NCI-H748 (cell line): ENCODE results near the gene FAAP20.
A peak's percentile ranks its signal among the peaks of the same experiment; 100 is the strongest.

Experiments
- DNase-seq: peaks from one replicate; lab custom pipeline; 2025; ENCODE audit not compliant: unreplicated experiment; lab: John Stamatoyannopoulos, UW

FAAP20 gene

DNA sequence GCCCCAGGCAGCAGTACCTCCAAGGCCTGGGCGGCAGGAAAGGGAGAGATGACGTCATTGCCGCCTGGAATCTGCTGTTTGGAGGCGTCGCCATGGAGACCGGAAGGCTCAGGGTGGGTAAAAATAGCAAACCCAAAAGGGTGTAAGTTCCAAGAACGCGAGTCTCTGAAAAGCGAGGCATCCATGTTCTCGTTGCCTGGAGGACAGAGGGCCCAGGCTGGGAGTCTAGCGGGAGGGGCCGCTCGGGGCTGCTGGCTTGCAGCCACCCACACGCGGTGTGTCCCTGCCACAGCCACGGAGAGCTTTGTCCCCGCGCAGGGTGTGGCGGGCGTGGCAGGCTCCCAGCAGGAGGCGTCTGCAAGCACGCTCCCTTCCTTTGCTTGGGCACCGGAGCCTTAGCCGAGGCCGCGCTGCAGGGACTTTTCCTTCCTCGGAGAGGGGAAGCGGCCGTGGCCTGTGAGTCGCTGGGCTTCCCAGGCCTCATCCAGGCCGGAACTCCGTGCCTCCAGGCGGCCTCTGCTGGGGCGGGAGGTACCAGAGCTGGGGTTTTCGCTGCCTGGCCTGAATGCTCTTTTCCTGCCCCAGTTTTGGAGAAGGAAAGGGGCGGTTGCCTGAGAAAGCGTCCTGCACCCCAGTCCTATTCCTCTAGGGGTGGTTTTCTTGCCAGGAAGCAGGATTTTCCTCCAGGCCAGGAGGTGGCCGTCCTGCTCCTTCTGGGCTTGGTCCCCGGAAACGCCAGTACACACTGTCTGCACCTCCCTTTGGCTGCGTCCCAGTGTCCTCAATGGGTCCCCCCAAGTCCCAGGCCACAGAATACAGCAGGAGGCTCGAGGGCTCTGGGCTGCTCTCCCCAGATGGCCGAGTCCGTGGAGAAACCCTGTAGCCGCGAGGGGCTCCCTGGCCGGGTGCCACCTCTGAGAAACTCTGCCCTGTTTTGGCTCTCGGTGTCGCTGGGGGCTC, 18.2 kb upstream of the FAAP20 start:
- peak; percentile 77 for DNase-seq

DNA sequence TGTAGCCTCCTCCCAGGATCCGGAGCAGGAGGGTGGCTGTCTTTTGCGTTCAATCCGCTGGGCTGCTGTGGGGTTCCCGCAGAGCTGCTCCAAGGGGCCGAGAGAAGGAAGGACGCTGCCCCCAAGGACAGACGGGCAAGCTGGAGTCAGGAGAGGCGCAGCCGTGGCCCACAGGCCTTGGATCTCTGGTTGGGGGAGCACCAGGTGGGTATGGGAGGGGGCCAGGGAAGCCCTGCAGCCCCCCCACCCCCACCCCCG, 17.6 kb upstream of the FAAP20 start:
- peak; percentile 42 for DNase-seq

DNA sequence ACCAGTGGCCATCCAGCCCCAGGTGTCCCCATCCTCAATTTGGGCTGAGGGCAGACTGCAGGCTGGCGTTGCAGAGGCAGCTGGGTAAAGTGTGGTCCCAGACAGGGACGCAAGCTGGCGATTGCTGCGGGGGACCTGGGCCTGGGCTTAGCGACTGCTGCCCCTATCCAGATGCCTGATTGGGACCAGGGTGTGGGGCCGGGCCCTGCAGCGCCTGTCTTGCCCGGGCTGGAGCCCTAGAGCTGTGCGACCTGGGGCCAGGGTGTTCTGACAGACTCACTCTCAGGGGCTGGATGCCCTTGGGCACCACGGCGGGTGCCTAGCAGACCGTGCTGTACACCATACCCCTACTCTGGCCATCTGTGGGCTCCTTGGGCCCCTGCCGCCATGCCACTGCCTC, 16.2 kb upstream of the FAAP20 start:
- DNase-seq = no peak

GRCh38 chr1:2210084-2210653, 15.6 kb upstream of the FAAP20 start:
- no peak for DNase-seq

GRCh38 chr1:2209400-2210083, 15.0 kb upstream of the FAAP20 start:
- DNase-seq = no peak

DNA sequence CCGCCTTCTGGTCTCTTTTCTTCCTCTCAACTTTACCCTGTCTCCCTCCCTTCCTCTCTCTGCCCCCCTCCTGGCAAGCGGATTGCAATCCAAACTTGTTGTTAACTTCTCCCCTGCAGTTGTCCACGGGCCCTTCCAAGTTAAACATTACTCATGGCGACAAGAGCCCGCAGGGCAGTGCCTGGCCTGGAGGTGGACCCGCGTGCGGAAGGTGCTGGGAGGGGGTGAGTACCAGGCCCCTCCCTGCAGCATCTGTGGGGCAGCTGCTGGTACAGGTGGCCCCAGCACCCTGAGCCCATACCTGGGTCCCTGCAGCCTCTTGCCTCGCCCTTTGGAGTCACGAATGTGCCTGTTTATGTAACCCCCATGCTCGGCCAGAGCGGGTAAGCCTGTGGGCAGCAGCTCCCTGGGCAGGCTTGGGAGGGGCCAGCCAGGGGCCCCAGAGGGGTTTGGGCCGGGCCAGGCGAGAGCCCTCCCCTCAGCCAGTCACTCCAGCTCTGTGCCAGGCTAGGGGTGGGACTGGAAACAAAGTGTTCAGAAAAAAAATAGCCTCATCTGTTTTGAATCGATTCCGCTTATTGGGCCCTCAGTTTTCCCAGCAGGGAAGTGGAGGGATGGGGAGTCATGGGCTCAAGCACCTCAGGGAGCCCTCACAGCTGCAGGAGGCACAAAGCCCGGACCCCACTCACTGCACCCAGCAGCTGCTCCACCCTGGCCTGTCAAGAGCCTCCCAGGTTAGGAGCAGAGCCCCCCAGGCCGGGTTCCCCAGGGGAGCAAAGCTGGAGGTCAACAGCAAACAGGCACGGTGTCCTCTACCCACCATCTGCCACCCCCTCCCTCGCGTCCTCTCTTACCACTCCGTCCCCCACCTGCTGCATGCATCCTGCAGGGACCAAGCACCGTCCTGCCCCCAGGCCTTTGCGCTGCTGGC, 14.0 kb upstream of the FAAP20 start:
- no peak for DNase-seq

DNA sequence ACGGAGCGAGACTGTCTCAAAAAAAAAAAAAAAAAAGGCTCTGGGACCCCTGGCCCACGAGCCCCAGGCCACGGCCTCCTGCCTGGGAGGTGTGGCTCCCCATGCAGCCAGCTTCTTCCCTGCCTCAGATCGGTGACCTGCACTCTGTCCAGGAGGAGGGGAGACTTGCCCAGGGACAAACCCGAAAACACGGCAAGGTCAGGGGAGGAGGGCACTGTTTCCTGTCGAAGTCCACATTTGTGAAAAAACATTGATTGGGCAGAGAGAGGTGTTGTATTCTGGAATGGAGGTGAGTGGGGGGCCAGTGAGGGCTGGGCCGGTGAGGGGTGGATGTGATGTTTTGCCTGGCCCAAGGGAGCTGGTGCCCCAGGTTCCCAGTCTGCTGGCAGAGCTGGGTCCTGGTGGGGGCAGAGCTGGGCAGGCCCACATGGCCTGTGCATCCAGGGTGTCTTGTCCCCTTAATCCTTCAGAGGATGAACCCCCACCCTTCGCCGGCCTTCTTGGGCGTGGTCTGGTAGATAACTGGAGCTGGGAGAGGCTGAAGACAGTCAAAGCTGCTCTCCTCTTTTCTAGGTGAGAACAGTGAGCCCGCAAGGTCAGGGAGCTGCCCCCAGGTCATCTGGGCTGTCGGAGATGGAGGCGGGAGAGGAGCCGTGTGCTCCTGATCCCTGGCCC, 12.4 kb upstream of the FAAP20 start:
- no peak for DNase-seq

DNA sequence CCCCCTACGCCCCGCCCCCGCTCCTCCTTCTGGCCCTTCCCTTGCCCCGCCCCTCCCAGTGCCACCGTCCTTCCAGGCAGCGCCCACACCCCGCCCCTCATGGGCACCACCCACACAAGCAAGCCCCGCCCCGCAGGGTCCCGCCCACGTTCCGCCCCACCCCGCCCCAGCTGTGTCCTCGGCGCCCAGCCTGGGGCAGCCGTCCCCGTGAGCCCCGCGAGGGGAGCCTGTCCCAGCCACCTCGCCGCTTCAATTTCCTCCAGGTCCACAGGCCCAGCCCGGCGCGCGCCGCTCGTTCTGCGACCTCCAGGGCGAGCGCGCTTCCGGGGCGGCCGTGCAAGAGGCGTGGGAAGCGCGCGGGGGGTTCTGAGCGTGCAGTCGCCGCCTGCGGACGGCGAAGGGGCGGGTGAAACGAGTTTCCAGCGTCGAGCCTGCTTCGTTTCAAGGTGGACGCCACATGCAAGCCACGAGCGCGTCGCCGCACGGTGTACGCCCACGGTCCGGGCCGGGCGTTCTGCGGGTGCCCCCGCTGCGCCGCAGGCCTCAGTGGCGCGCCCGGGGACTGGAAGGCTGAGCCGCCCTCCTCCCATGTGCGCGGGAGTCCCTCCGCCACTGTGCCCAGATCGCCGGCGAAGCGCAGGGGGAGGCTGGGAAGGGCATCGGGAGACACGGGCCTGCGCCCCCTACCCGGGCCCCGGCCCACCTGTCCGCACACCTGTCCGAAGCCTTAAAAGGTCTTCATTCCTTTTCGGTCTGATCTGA, 10.8 kb upstream of the FAAP20 start:
- DNase-seq = peak; percentile 72

GRCh38 chr1:2204415-2205190, 10.0 kb upstream of the FAAP20 start:
- peak; percentile 68 for DNase-seq

DNA sequence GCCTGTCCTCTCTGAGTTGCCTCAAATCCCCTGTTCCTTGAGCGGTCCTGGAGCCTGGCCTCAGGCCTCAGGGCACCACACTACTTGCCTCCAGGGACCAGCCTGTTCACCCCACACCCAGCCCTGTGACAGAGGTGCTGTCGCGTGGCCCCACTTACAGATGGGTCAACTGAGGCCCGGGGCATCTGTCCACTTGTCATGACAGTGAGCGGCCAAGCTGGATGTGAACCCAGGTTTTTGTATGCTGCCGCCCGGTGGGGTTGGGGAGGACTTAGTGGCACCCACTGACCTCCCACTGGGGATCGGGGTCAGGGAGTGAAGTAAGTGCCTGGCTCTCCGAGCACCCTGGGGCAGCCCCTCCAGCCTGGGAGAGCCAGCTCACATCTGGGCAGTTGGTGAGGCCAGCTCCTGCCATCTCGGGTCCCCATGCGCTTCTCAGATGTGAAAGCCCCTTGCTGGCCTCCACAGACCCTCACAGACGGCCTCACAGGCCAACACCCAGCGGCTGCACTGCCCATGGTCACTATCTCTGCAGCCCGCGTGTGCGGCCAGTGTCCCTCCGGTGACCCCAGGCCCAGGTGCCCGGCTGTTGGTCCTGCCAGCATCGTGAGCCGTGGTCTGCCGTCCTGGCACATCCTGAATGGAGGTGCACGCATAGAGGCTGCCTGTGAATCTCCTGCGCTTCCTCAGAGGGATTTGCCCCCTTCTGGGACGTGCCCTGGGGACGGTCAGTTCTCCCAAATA, 9.3 kb upstream of the FAAP20 start:
- no peak for DNase-seq

DNA sequence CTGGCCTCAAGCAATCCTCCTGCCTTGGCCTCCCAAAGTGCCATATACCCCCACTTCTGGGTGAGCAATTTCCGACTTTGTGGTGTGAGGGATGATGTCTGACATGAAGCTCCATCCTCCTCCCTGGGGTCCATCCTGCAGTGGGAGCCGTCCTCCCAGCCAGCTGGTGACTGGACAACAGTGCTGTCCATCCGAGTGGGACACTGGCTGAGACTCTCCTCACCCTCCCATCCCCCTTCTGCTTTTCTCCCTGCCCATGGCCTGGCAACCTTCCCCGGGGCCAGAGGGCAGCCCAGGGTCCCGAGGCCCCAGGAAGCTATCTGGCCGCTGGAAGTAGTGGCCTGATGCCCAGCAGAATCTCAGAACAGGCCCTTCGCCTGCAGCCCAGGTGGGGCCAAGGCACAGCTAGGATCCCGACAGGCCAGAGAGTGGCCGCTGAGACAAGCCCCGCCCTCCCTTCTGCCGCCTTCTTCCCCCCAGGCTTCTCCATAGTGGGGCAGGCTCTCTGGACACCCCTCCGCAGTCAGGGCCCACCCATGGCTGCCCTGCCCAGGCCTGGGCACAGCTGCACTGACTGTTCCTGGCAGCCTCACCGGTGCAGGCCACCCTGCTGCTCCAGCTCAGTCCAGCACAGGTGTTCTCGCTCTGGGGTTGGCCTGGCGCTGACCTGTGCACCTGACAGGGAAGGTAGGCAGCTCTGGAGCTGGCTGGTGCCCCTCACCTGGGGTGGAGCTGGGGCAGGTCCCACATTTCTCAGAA, 8.4 kb upstream of the FAAP20 start:
- no peak for DNase-seq

DNA sequence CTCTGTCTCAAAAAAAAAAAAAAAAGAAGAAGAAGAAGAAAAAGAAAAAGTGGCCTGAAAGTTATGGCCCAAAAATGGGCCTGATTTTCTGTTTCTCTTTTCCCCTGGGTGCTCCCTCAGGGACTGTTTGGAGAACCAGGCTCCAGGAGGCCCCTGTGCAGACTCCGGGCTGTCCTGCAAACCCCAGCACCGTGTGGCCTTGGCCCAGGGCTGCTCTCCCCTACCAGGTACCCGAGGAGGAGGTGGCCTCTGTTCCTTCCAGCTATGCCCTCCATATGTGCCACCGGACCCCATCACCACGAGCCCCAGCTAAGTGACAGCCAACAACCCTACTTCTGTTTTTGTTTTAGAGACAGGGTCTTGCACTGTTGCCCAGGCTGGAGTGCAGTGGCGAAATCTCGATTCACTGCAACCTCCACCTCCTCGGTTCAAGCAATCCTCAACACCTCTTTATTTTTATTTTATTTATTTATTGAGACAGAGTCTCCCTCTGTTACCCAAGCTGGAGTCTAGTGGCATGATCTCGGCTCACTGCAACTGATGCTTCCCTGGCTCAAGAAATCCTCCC, 7.5 kb upstream of the FAAP20 start:
- no peak for DNase-seq

GRCh38 chr1:2201062-2201461, 6.5 kb upstream of the FAAP20 start:
- DNase-seq = no peak

DNA sequence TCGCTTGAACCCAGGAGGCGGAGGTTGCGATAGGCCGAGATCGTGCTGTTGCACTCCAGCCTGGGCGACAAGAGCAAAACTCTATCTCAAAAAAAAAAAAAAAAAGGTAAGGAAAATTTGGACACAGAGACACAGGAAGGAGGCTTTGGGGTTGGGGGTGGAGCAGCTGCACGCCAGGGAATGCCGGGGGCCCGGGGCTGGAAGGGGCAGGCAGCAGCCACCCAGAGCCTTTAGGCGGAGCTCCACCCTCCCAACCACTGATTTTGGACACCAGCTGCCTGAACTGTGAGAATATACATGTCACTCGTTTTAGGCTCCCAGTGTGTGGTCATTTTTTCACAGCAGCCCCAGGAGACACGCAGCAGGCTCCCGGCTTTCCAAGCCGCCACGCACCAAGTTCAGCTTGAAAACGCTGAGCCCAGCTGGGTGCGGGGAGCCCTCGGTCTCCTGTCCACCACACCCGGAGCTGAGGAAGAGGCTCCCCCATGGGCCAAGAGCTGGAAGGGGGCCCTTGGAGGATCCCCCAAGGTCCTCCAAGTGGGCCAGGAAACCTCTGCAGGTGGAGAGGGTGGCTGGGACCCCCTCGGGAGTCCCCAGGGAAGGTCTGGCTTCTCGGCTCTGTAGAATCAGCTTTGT, 5.9 kb upstream of the FAAP20 start:
- DNase-seq = no peak

DNA sequence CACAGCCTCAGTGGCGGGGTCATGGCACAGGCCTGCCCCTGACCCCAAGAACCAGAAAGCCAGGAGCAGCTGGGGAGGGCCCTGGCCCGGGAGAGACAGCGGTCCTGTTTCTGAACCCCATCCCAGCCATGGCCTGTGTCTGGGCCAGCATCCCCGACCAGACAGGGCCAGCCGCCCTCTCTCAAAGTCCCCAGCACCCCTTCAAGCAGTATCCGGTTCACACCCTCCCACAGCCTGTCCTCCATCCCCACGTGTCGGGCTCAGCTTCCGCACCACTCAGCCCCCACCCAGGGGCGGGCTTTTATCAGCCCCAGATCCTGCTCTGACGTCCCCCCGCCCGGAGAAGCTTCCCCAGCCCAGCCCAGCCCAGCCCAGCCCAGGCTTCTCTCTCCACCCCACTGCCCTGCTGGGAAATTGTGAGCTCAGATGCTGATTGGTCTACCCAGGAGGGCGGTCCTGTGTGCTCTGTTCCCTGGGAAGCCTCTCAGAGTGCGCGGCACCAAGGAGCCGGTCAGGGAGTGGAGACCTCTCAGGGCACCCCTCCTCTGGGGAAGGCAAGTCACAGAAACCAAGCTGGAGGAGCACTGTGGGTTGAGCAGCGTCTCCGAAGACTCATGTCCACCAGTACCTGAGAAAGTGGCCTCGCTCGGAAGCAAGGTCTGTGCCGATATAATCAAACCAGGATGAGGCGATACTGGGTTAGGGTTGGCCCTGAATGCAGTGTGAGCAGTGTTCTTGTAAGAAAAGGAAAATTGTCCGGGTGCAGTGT, 4.7 kb upstream of the FAAP20 start:
- peak; percentile 5 for DNase-seq

DNA sequence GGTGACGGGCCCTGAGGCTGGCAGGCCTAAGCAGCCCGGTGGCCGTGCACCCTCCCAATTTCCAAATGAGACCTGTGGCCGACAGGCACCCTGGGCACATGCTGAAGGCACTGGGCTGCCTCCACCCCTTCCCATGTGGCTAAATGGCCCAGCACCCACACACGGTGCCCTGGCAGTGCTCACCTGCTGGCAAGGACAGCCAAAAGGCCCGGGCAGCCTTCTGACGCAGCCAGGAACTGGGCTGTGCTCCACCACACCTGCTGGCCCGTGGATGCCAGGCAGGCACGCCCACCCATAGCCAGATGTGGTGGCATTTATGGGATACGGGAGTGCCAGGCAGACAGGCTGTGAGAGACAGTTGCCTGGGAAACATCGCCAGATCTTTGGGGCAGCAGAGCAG, 4.0 kb upstream of the FAAP20 start:
- no peak for DNase-seq
